Endothelial cell (in vitro differentiated cells): ENCODE measurements around the gene PIK3CA. TPM values are rescaled to one million over a fixed set of nuclear protein-coding genes. Genes with fewer than 3 reads are reported as not detected.

ENCODE experiments used
- DNase-seq: peaks from one replicate; pipeline ENCODE4 v3.0.0; 2021; ENCODE audit warnings: low spot score
- H3K27ac Mint-ChIP-seq: one replicate; pipeline ENCODE4 v1.8.0; 2021; ENCODE audit warnings: mixed read lengths, inconsistent platforms; ENCODE audit not compliant: unreplicated experiment
- H3K27me3 Mint-ChIP-seq: one replicate; pipeline ENCODE4 v1.8.0; 2021; ENCODE audit warnings: mild to moderate bottlenecking, moderate library complexity, mixed read lengths, inconsistent platforms; ENCODE audit not compliant: unreplicated experiment
- H3K36me3 Mint-ChIP-seq: one replicate; pipeline ENCODE4 v1.8.0; 2021; ENCODE audit warnings: mild to moderate bottlenecking, low read depth, mixed read lengths, inconsistent platforms; ENCODE audit not compliant: unreplicated experiment
- H3K4me1 Mint-ChIP-seq: one replicate; pipeline ENCODE4 v1.8.0; 2021; ENCODE audit warnings: mild to moderate bottlenecking, mixed read lengths, inconsistent platforms; ENCODE audit not compliant: unreplicated experiment
- H3K4me3 Mint-ChIP-seq: one replicate; pipeline ENCODE4 v1.8.0; 2021; ENCODE audit warnings: mild to moderate bottlenecking, mixed read lengths, inconsistent platforms; ENCODE audit not compliant: unreplicated experiment
- H3K9me3 Mint-ChIP-seq: one replicate; pipeline ENCODE4 v1.8.0; 2021; ENCODE audit warnings: mixed read lengths, inconsistent platforms; ENCODE audit not compliant: unreplicated experiment
- CTCF ChIP-seq: fragments of 200-600 bp; sonication (generic); IDR thresholded peaks from one replicate; pipeline ENCODE4 v1.5.0; 2021; ENCODE audit warnings: antibody characterized with exemption; ENCODE audit not compliant: unreplicated experiment
- total RNA-seq: library from RNA; stranded (reverse); fragmentation: NEBNext Ultra II Directional; extraction: Animal tissue kit (Norgen Biotek cat#: 25700); gene quantifications from one replicate; pipeline ENCODE4 v1.2.1, GENCODE V29; 2021; ENCODE audit not compliant: unreplicated experiment

Gene PIK3CA
- total RNA-seq, 1 donor from 2014 or later = 26.7 TPM

DNA sequence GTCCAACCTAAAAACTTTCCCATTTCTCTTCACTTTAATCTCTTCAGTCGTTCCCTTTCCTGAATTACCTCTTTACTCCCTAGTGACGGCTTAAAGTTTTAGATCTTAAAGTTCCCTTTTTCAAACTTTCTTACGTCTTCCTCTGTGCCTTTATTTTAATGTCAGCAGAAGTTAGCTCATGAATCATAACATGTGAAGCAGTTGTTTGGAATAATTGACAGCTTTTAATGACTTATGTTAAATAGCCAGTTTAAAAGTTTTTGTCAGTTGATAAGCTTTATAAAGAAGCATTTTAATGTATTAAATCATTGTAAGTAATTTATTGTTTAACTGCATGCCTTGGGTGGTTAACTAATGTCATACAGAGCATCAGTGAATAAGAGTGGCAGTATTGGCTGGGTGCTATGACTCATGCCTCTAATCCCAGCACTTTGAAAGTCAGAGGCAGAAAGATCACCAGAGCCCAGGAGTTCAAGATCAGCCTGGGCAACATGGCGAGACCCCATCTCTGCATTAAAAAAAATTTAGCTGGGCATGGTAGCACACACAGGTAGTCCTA is 33.9 kb downstream of the PIK3CA start:
- Mint-ChIP-seq H3K4me1 (peaks cover 14% of the 10 kb centered on the region), H3K27ac (no peak overlapping the region), H3K36me3 (no peaks in the 10 kb centered on the region), H3K27me3 (no peaks in the 10 kb centered on the region), H3K4me3 (no peak overlapping the region), H3K9me3 (no peaks in the 10 kb centered on the region)
- DNase-seq = no peak
- no peak for TF ChIP-seq CTCF

GRCh38 chr3:179182902-179183301 is 34.7 kb downstream of the PIK3CA start:
- H3K27ac Mint-ChIP-seq = no peak overlapping the region
- H3K9me3 Mint-ChIP-seq = no peaks in the 10 kb centered on the region
- no peak overlapping the region for H3K4me3 Mint-ChIP-seq
- no peaks in the 10 kb centered on the region for H3K27me3 Mint-ChIP-seq
- no peak for DNase-seq
- peaks cover 14% of the 10 kb centered on the region for H3K4me1 Mint-ChIP-seq
- no peak for TF ChIP-seq CTCF
- H3K36me3 Mint-ChIP-seq = no peaks in the 10 kb centered on the region

DNA sequence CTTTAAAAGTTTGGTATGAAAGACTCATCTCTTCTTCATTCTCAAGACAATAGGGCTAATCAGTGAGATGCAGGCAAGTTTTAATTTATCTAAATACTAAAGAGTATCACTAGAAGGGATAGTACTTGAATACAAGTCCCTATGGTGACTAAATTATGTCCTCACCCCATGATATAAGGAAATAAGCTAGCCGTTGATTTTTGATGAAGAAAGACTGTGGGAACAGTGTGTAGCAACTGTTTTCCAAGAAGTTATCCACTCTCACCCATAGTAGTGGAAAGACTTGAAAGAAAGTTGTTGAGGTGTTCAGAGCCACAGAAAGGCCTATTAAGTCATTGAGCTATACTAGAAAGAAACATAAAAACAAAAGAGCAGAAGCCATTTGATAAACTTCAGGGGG is 36.7 kb downstream of the PIK3CA start:
- Mint-ChIP-seq H3K4me3 (no peak overlapping the region), H3K9me3 (no peaks in the 10 kb centered on the region), H3K4me1 (peaks cover 12% of the 10 kb centered on the region), H3K27me3 (no peaks in the 10 kb centered on the region), H3K27ac (no peak overlapping the region), H3K36me3 (no peaks in the 10 kb centered on the region)
- DNase-seq = no peak
- no peak for TF ChIP-seq CTCF

GRCh38 chr3:179186426-179186825 is 38.3 kb downstream of the PIK3CA start:
- peaks cover 2% of the 10 kb centered on the region for H3K27me3 Mint-ChIP-seq
- DNase-seq = no peak
- H3K27ac Mint-ChIP-seq = no peak overlapping the region
- no peak overlapping the region for H3K4me3 Mint-ChIP-seq
- TF ChIP-seq CTCF = no peak
- no peaks in the 10 kb centered on the region for H3K9me3 Mint-ChIP-seq
- peaks cover 12% of the 10 kb centered on the region for H3K4me1 Mint-ChIP-seq
- no peaks in the 10 kb centered on the region for H3K36me3 Mint-ChIP-seq

- Mint-ChIP-seq H3K27ac (no peak overlapping the region), H3K4me1 (peaks cover 10% of the 10 kb centered on the region), H3K27me3 (peaks cover 2% of the 10 kb centered on the region), H3K9me3 (no peaks in the 10 kb centered on the region), H3K4me3 (no peak overlapping the region), H3K36me3 (no peaks in the 10 kb centered on the region)
- no peak for DNase-seq
- TF ChIP-seq CTCF = no peak
These were observed 41.6 kb downstream of the PIK3CA start for GRCh38 chr3:179189759-179190158.
